LoVo (cell line): Measurements from ENCODE around the gene PEMT.

Experiments used
- DNase-seq: peaks from one replicate; pipeline ENCODE4 v3.0.0-alpha.2; 2016; ENCODE audit warnings: low spot score

Gene PEMT

DNA sequence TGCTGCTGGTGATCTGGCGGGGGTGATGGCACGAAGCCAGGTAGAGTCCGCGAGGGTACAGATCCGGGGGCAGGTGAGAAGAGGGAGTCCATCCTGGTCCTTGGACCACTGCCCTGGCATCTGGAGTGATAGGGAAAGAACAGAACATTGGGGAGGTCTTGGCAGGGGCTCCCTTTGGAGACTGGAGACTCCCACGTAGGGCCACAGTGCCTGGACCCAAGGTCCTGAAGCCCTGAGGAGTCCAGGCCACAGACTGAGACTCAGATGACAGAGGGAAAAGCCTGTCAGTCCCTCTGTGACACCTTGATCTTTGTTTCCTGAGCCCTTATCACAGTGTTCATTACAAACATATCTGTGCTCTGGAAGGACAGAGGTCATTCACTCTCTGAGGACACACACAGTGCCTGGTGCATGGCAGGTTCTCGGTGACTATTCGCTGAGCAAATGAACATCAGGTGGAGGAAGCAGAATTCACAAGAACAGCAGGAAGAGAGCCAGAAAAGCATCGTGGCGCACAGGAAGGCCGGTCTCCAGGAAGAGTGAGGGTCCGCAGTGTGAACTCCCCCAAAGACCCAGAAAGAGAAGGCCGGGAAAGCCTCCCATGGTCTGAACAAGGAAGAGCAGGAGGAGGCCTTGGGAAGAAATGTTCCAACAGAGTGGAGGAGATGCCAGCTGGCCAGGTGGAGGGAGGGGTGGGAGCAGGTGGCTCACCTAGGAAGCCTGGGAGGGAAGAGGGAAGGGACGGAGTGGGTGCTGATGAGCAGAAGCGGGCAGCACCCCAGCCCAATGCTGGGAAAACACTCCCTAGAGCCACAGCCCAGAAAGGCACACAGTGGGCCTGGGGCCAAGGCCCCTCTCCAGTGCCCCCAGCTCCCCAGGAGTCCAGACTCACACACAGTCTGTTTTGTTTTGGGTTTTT, 20.5 kb downstream of the PEMT start:
- no peak for DNase-seq

DNA sequence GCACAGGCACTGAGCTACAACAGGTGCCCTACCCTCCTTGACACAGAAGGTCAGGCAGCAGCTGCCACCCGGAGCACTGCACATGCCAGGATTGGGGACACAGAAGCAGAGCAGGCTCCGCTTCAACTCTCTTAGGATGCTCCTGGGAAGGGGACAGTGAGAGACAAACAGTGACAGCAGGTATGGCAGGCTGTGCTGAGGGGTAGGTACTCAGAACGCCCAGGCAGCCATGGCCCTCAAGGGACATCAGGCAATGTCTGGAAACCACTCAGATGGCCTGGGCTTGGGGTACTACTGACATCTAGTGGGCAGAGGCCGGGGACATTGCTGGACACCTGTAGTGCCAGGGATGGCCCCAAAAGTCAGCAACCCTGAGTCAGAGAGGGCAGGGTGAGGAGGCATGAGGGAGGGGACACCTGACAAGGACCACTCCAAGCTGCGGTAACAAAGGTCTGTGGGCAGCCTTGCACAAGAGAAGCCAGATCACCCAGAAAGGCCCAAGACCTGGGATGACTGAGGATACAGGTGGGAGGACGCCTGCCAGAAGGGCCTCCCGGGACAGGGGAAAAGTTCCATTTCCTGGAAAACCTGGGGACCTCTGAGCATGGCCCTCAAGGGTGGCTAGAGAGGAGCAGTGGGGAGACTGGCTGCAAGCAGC, 21.2 kb downstream of the PEMT start:
- DNase-seq = peak; percentile 22

DNA sequence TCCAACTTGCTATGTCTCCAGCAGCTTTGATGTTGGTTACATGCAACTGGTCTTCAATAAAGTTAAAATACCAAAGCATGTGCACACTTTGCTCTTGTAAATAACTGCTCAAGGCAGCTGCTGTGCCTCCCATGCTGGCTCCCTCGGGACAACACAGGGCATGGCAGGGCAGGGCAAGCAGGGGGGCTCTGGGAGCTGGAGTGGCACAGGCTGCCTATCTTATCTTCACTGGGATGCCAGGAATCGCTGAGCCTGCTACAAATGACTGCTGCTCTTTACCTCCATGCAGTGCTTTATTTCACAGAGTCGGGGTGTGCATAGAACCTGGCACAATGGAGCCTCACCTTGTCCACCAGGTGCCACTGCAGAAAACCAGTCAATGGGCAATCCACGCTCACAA, 21.8 kb downstream of the PEMT start:
- DNase-seq = no peak

- DNase-seq = peak; percentile 55
Measured at GRCh38 chr17:17568772-17569195, 22.7 kb downstream of the PEMT start.

GRCh38 chr17:17567631-17568030, 23.9 kb downstream of the PEMT start:
- no peak for DNase-seq

- DNase-seq = no peak
Measured at GRCh38 chr17:17566896-17567513, 24.5 kb downstream of the PEMT start.

- no peak for DNase-seq
Measured at GRCh38 chr17:17565471-17566339, 25.8 kb downstream of the PEMT start.

DNA sequence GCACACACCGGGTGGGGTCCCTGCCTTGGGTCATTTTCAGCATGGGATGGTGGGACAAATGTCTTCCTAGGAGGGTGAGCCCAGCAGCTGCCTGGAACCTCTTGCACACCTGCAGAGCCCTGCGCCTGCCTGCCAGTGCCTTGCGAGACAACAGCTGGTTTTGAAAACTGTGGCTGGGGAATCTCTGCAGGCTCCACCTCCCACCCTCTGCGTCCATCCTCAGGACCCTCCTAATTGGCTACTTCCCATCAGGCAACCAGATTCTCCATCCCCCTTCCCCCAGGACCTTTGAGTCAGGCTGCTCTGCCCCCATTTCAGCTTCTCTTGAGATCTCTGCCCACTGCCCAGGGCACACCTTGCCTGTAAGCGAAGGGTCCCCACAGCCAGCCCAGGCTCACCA, 26.6 kb downstream of the PEMT start:
- no peak for DNase-seq

DNA sequence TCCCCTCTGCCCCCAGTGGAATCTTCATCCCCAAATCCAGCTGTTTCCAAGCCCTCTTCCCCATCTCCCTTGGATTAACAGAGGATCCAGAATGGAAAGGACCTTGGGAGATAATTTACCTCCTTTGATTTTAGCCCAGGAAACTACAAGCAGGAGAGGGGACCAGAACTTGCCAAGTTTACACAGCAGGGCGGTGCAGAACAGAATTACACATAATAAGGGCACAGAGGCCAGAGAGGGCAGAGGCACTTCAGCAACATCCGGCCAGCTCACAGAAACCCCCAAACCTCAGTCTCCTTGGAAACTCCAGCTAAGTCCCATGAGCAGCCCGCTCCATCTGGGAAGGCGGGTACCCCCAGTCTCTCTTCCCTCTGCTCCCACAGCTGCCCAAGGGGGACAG, 27.2 kb downstream of the PEMT start:
- no peak for DNase-seq

DNA sequence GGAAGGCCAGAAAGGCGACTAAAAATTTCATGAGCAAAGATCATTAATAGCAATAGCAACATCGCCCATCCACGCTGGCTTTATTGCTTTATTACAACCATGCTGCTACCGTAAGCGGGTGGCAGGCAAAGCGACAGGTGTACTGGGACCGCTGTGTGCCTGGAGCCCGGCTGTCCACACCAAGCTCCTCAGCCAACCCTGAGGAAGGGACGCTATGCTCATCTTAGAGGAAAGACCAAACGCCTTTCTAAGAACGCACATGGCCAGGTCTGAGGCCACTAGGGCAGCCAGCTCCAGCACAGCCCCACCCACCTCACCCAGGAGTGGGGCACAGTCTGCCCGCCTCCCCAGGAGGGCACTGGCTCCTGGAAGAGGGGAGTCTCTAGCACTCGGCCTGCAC, 28.0 kb downstream of the PEMT start:
- DNase-seq = no peak

DNA sequence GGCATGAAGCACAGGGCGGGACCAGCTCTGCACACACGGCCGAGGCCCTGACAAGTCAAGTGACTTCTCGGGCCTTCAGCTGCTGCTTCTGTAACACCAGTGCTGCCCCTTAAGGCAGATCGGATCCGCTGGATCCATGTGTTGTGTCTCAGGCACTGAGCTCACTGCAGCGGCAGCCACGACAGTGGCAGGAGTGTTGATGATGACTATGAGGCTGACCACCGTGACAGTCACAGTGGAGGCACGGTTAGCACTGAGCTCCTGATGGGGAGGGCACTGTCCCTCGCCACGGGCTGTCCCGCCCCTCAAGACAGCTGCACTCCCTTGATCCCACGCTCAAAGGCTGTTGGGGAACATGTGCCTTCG, 29.4 kb downstream of the PEMT start:
- DNase-seq = no peak

GRCh38 chr17:17561408-17562145, 29.9 kb downstream of the PEMT start:
- no peak for DNase-seq

- DNase-seq = no peak
Measured at GRCh38 chr17:17560975-17561374, 30.5 kb downstream of the PEMT start.

DNA sequence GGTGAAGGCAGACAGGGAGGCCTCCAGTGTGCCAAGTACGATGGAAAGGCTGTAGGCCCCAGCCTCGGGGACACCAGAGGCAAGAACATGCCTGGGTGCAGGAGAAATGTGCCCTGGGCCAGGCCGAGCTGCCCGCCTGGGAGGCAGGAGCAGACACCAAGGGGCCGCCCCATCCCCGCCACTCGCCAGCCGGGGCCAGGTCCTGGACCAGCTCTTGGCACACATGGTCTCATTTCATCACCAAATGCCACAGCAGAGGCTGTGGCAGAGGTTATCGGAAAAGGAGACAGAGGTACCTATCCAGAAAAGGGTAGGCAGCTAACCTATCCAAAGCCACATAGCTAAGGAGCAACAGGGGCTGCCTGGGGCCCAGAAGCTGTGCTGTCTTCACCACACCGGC, 31.3 kb downstream of the PEMT start:
- no peak for DNase-seq

- DNase-seq = no peak
Measured at GRCh38 chr17:17559164-17559563, 32.3 kb downstream of the PEMT start.

- DNase-seq = no peak
Measured at GRCh38 chr17:17558431-17558830, 33.1 kb downstream of the PEMT start.

DNA sequence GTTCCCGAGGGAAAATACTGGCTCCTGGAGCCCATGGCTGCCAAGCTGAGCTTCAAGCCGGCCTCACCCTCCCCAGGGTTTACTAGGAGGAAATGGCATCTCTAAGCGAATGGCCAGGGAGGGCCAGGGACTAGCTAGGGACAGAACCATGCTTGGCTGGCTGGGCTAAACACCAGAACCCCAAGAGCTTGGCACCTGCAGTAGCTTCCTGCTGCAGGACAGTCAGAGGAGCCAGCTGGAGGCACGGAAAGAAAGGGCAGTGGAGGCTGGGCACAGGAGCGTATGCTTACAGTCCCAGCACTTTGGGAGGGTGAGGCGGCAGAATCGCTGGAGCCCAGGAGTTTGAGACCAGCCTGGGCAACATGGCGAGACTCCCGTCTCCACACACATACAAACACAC, 33.7 kb downstream of the PEMT start:
- DNase-seq = no peak

DNA sequence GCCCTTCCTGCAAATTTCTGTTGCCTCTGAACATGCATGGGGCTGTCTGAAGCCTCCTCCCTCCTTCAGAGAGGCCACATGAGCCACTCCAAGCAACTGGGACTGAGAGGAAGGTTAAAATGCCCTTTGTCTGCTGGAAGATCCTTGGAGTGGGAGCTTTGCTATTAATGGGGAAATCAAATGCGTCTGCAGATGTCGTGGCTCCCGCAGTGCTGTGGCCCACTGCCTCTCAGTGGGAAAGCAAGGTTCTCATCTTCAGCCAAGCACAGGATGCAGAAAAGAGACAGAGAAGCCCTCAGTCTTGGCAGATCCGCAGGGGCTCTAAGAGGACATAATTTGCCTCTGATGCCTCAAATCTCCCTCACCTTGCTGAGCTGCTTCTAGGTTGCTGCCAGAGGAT, 34.8 kb downstream of the PEMT start:
- no peak for DNase-seq

GRCh38 chr17:17555906-17556305, 35.6 kb downstream of the PEMT start:
- DNase-seq = no peak

GRCh38 chr17:17555151-17555550, 36.4 kb downstream of the PEMT start:
- DNase-seq = no peak

DNA sequence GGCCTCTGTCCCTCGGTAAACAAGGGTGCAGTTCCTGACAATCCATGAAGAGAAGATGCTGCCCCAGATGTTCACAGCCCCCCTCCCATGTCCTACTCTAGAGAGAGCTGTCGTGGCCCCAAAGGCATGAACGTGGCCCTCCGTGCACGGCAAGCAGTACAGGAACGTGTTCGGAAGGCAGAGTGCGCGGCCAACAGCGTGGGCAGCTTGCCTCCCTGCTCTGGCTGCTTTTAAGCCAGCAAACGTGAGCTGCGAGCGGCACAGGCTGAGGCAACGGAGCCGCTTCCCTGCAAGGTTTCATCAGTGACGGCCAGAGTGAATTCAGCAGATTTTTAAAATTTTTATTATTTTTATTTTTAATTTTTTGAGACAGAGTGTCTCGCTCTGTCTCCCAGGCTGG, 37.2 kb downstream of the PEMT start:
- no peak for DNase-seq
